Stimulated activated CD4-positive, alpha-beta T cell treated with anti-CD3 and anti-CD28 coated beads, Interleukin-4, amount 100 ng/mL, for 48 hours (primary cell): ENCODE data around the gene ZNF487.

Experiments
- DNase-seq, 2 donors: peaks; one replicate each; pipeline ENCODE4 v3.0.0-alpha.2; 2020; ENCODE audit warnings: low read depth in 2 of 2

ZNF487 gene

GRCh38 chr10:43524434-43525247 lies 87.7 kb downstream of the ZNF487 start:
- no peak for DNase-seq
